Lower lobe of right lung (tissue), 2 donors: ENCODE results near the gene CTNND2. TPM values are rescaled to one million over a fixed set of nuclear protein-coding genes. Genes with fewer than 3 reads are reported as not detected.
A peak's percentile ranks its signal among the peaks of the same experiment; 100 is the strongest.

Experiments
- ATAC-seq, 2 donors: fragments of 200-7000 bp; cut with Tn5 transposase; one replicate each; pipeline ENCODE4 v1.9.1; 2020 to 2022; ENCODE audit warnings: mild to moderate bottlenecking in 2 of 2, moderate library complexity in 2 of 2
- DNase-seq: peaks from one replicate; pipeline ENCODE4 v3.0.0-alpha.2; 2020
- H3K27ac ChIP-seq: fragments of 200-600 bp; one replicate; pipeline ENCODE4 v1.8.0; 2022
- H3K27me3 ChIP-seq: fragments of 200-600 bp; one replicate; pipeline ENCODE4 v1.8.0; 2022; ENCODE audit warnings: low read depth
- H3K36me3 ChIP-seq: fragments of 200-600 bp; one replicate; pipeline ENCODE4 v1.8.0; 2022; ENCODE audit warnings: mild to moderate bottlenecking
- H3K4me1 ChIP-seq: fragments of 200-600 bp; one replicate; pipeline ENCODE4 v1.8.0; 2022
- H3K4me3 ChIP-seq: fragments of 200-600 bp; one replicate; pipeline ENCODE4 v1.8.0; 2022; ENCODE audit warnings: mild to moderate bottlenecking
- H3K9me3 ChIP-seq: fragments of 200-600 bp; one replicate; pipeline ENCODE4 v1.8.0; 2022
- CTCF ChIP-seq: fragments of 200-600 bp; IDR thresholded peaks from one replicate; pipeline ENCODE4 v1.8.0; 2022; ENCODE audit warnings: antibody characterized with exemption, mild to moderate bottlenecking
- intact Hi-C: fragments of 100-400 bp; cut with DNase I; formaldehyde crosslinking; loops from one replicate; pipeline ENCODE4 v1.11.0; 2022
- total RNA-seq: library from RNA; stranded (reverse); fragmentation: NEBNext Ultra II Directional; extraction: Animal tissue kit (Norgen Biotek cat#: 25700); gene quantifications from one replicate; pipeline ENCODE4 v1.2.1, GENCODE V29; 2021
- donor health status: DM: no; HTN: yes; CAD: no; lungs with severe emphysema.

The CTNND2 gene
- total RNA-seq, 1 donor from 2014 or later = 6.0 TPM

- Histone ChIP-seq H3K36me3 (no peaks in the 10 kb centered on the region), H3K4me1 (no peaks in the 10 kb centered on the region), H3K27me3 (peaks cover 37% of the 10 kb centered on the region), H3K4me3 (no peak overlapping the region), H3K27ac (no peak overlapping the region), H3K9me3 (no peaks in the 10 kb centered on the region)
- DNase-seq (no peak), ATAC-seq (no peak)
- no peak for TF ChIP-seq CTCF
- intact Hi-C loops = no loop called here
Observed at GRCh38 chr5:11905206-11905605, 960 bp upstream of the CTNND2 start.

GRCh38 chr5:11903614-11904264, 507 bp downstream of the CTNND2 start:
- ATAC-seq = peak; percentile 47 to 58
- Histone ChIP-seq H3K27me3 (peaks cover 37% of the 10 kb centered on the region), H3K36me3 (no peaks in the 10 kb centered on the region), H3K9me3 (no peaks in the 10 kb centered on the region), H3K4me1 (no peaks in the 10 kb centered on the region), H3K27ac (no peak overlapping the region), H3K4me3 (peak overlapping the region; percentile 38)
- no peak for DNase-seq
- TF ChIP-seq CTCF = no peak
- intact Hi-C loops = no loop called here

- Histone ChIP-seq H3K27ac (no peak overlapping the region), H3K36me3 (no peaks in the 10 kb centered on the region), H3K4me3 (peak overlapping the region; percentile 38), H3K9me3 (no peaks in the 10 kb centered on the region), H3K4me1 (no peaks in the 10 kb centered on the region), H3K27me3 (peaks cover 37% of the 10 kb centered on the region)
- TF ChIP-seq CTCF = no peak
- DNase-seq (no peak), ATAC-seq (peak; percentile 32)
- intact Hi-C loops = no loop called here
Observed at GRCh38 chr5:11903121-11903613, 1.1 kb downstream of the CTNND2 start.

GRCh38 chr5:11902201-11902619, 2.0 kb downstream of the CTNND2 start:
- no peak overlapping the region for H3K27ac ChIP-seq
- no peak for TF ChIP-seq CTCF
- ATAC-seq (no peak), DNase-seq (no peak)
- H3K9me3 ChIP-seq = no peaks in the 10 kb centered on the region
- peaks cover 37% of the 10 kb centered on the region for H3K27me3 ChIP-seq
- no peak overlapping the region for H3K4me3 ChIP-seq
- no peaks in the 10 kb centered on the region for H3K36me3 ChIP-seq
- H3K4me1 ChIP-seq = no peaks in the 10 kb centered on the region
- intact Hi-C loops = no loop called here

GRCh38 chr5:11898787-11899186, 5.5 kb downstream of the CTNND2 start:
- no peaks in the 10 kb centered on the region for H3K4me1 ChIP-seq
- H3K9me3 ChIP-seq = no peaks in the 10 kb centered on the region
- no peak for TF ChIP-seq CTCF
- H3K36me3 ChIP-seq = no peaks in the 10 kb centered on the region
- no peak overlapping the region for H3K27ac ChIP-seq
- DNase-seq = no peak
- H3K27me3 ChIP-seq = peaks cover 19% of the 10 kb centered on the region
- ATAC-seq = no peak
- no peak overlapping the region for H3K4me3 ChIP-seq
- intact Hi-C loops = no loop called here
